ENCODE measurements around the gene DENND1B.
"Not testable (repeated sequence)": the region's sequence is repeated elsewhere in the genome, so short reads cannot be mapped to it uniquely, and the experiment has no call there.

The DENND1B gene

GRCh38 chr1:197743578-197743977 lies 31.7 kb downstream of the DENND1B start:
- DNase-seq (ENCODE audit: low spot score), result no peak

- no peak for DNase-seq (ENCODE audit: low spot score)
These were observed 34.3 kb downstream of the DENND1B start for GRCh38 chr1:197740992-197741391.

- no peak for DNase-seq (ENCODE audit: low spot score)
These were observed 36.4 kb downstream of the DENND1B start for GRCh38 chr1:197738927-197739326.

- no peak for DNase-seq (ENCODE audit: low spot score)
These were observed 37.4 kb downstream of the DENND1B start for GRCh38 chr1:197737916-197738315.

- peak; percentile 98 for DNase-seq (ENCODE audit: low spot score)
These were observed 38.6 kb downstream of the DENND1B start for GRCh38 chr1:197736685-197737084.

GRCh38 chr1:197735461-197735860 lies 39.8 kb downstream of the DENND1B start:
- no peak for DNase-seq (ENCODE audit: low spot score)

- DNase-seq (ENCODE audit: low spot score), result peak; percentile 64
These were observed 42.0 kb downstream of the DENND1B start for GRCh38 chr1:197733324-197733723.

- no peak for DNase-seq (ENCODE audit: low spot score)
These were observed 43.1 kb downstream of the DENND1B start for GRCh38 chr1:197732187-197732586.

- DNase-seq (ENCODE audit: low spot score), result no peak
These were observed 43.8 kb downstream of the DENND1B start for GRCh38 chr1:197731449-197731848.

GRCh38 chr1:197725976-197726375 lies 49.3 kb downstream of the DENND1B start:
- DNase-seq (ENCODE audit: low spot score), result no peak

GRCh38 chr1:197725044-197725443 lies 50.2 kb downstream of the DENND1B start:
- DNase-seq (ENCODE audit: low spot score), result no peak

GRCh38 chr1:197715806-197716205 lies 59.5 kb downstream of the DENND1B start:
- no peak for DNase-seq (ENCODE audit: low spot score)

GRCh38 chr1:197706601-197707000 lies 68.7 kb downstream of the DENND1B start:
- DNase-seq (ENCODE audit: low spot score), result no peak

GRCh38 chr1:197705941-197706340 lies 69.3 kb downstream of the DENND1B start:
- DNase-seq (ENCODE audit: low spot score), result no peak

- DNase-seq (ENCODE audit: low spot score), result not testable (repeated sequence)
These were observed 74.6 kb downstream of the DENND1B start for GRCh38 chr1:197700688-197701087.

- DNase-seq (ENCODE audit: low spot score), result no peak
These were observed 78.9 kb downstream of the DENND1B start for GRCh38 chr1:197696372-197696771.

GRCh38 chr1:197695961-197696360 lies 79.3 kb downstream of the DENND1B start:
- no peak for DNase-seq (ENCODE audit: low spot score)

GRCh38 chr1:197692965-197693364 lies 82.3 kb downstream of the DENND1B start:
- peak; percentile 35 for DNase-seq (ENCODE audit: low spot score)

- no peak for DNase-seq (ENCODE audit: low spot score)
These were observed 83.5 kb downstream of the DENND1B start for GRCh38 chr1:197691816-197692215.

- no peak for DNase-seq (ENCODE audit: low spot score)
These were observed 85.2 kb downstream of the DENND1B start for GRCh38 chr1:197690074-197690473.

GRCh38 chr1:197688233-197688632 lies 87.0 kb downstream of the DENND1B start:
- no peak for DNase-seq (ENCODE audit: low spot score)

- no peak for DNase-seq (ENCODE audit: low spot score)
These were observed 88.5 kb downstream of the DENND1B start for GRCh38 chr1:197686702-197687355.

GRCh38 chr1:197686231-197686630 lies 89.0 kb downstream of the DENND1B start:
- DNase-seq (ENCODE audit: low spot score), result no peak

- DNase-seq (ENCODE audit: low spot score), result no peak
These were observed 89.5 kb downstream of the DENND1B start for GRCh38 chr1:197685785-197686184.
